HG03064 (cell line): Measurements from ENCODE around the gene CTSA.
A peak's percentile ranks its signal among the peaks of the same experiment; 100 is the strongest.
"Not testable (repeated sequence)": the region's sequence is repeated elsewhere in the genome, so short reads cannot be mapped to it uniquely, and the experiment has no call there.

Experiments
- ATAC-seq: cut with Tn5 transposase; IDR thresholded peaks from one replicate; pipeline ENCODE4 v1.9.1; 2021; ENCODE audit warnings: low read depth; ENCODE audit not compliant: unreplicated experiment

Gene CTSA

GRCh38 chr20:45892828-45893500 lies 1.8 kb downstream of the CTSA start:
- ATAC-seq = no peak

GRCh38 chr20:45893831-45894230 lies 2.7 kb downstream of the CTSA start:
- ATAC-seq = no peak

GRCh38 chr20:45894797-45895196 lies 3.7 kb downstream of the CTSA start:
- ATAC-seq = no peak

GRCh38 chr20:45896641-45897161 lies 5.6 kb downstream of the CTSA start:
- ATAC-seq = no peak

DNA sequence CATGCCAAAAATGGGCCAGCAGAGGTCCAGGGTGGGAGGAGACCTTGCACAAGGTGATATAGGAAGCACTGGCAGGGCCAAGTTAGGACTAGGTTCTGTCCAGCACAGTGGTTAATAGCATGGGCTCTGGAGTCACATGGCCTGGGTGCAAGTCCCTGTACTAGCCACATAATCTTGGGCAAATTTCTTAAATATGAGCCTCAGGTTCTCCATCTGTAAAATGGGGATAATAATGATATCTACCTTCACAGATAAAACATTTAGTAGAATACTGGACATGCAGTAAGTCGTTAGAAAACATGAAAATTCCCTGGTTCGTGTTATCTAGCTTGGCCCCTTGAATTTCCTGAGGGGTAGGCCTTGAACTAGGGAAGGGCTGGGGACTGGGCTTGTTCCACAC lies 6.2 kb downstream of the CTSA start:
- ATAC-seq = no peak

GRCh38 chr20:45897692-45898091 lies 6.6 kb downstream of the CTSA start:
- no peak for ATAC-seq

DNA sequence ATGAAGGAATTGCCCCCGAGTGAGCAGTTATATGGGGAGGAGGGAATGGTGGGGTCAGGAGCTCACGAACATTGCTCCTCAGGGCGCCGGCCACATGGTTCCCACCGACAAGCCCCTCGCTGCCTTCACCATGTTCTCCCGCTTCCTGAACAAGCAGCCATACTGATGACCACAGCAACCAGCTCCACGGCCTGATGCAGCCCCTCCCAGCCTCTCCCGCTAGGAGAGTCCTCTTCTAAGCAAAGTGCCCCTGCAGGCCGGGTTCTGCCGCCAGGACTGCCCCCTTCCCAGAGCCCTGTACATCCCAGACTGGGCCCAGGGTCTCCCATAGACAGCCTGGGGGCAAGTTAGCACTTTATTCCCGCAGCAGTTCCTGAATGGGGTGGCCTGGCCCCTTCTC lies 7.2 kb downstream of the CTSA start:
- ATAC-seq = no peak

GRCh38 chr20:45899046-45899835 lies 8.1 kb downstream of the CTSA start:
- ATAC-seq = no peak

GRCh38 chr20:45901332-45901731 lies 10.2 kb downstream of the CTSA start:
- ATAC-seq = not testable (repeated sequence)

DNA sequence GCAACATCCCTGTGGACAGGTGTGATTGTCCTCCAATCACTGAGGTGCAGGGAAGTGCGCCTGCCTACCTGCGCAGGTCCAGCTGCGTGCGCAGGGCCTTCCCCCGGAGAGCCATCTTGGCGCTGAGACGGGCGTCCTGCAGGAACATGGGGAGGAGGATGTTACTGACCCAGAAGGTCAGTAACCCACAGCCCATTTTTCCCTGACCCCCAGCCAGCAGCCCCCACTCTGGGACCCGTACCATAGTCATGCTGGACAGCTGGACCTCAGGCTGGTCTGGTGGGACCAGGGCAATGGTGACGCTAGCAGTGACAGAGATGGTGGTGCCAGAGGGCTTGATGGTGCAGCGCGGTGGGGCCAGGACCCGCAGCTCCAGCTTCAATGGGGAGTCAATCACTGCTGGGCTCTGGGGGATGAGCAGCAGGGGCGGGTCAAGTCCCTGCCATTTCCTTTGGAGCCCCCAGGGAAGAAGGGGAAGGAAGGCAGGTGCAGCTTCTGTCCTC lies 11.1 kb downstream of the CTSA start:
- ATAC-seq = no peak

DNA sequence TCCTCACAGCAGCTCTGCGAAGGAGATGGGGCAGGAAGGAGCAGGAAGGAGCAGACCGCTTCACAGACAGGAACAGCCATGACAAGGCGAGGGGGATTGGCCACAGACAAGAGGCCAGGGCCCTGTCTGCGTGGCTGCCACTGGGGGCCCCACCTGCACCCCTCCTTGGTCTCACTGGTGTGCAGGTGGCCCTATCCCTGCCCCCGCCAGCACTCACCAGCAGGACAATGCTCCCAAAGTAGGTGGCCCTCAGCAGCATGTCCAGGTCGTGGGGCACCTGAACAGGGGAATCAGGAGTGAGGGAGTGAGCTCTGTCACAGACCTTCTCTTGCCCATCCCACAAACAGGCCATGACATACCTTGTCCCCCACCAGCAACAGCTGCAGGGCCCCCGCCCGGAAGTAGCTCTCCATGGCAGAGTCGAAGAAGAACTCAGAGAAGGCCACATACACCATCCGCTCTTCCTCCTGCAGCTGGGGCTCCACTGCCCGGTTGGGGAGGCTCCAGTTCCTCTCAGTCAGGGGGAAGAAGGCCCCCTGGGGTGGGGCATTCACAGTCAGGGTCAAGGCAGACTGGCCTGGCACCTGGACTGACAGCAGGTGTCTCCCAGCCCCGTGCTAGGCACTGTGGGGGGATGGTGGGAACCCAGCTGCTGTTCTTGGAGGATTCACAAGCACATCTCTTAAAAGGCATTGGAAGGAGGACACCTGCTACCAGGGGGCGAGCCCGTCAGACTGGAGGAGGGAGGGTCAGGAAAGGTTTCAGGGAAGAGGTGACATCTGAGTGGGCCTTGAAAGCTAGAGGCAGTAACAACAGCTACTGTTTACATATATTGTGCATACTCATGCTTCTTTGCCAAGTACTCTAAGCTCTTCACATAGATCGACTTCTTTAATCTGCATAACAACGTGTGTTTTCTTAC lies 13.7 kb downstream of the CTSA start:
- ATAC-seq = no peak

DNA sequence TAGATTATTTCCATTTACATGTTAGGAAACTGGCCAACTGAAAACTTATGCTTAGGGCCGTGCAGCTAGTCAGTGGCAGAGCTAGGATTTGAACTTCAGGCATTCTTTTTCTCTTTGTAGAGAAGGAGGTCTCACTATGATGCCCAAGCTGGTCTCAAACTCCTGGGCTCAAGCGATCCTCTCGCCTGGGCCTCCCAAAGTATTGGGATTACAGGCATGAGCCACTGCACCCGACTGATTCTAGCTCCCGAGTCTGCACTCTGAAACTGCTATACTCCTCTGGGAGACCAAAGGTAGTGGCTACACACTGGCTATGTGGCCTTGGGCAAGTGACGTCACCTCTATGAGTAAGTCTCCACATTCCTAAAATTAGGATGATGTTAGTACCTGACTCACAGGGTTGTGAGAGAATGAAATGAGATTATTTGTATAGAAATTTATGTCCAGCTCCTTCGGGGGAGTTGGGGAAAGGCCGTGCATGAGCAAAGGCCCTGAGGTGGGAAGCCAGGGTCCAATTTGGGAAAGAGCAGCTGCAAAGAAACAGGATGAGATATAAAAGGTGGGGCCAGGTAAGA lies 14.5 kb downstream of the CTSA start:
- no peak for ATAC-seq

GRCh38 chr20:45907219-45907948 lies 16.2 kb downstream of the CTSA start:
- no peak for ATAC-seq

- ATAC-seq = no peak
Observed at GRCh38 chr20:45908084-45908483, 16.9 kb downstream of the CTSA start.

DNA sequence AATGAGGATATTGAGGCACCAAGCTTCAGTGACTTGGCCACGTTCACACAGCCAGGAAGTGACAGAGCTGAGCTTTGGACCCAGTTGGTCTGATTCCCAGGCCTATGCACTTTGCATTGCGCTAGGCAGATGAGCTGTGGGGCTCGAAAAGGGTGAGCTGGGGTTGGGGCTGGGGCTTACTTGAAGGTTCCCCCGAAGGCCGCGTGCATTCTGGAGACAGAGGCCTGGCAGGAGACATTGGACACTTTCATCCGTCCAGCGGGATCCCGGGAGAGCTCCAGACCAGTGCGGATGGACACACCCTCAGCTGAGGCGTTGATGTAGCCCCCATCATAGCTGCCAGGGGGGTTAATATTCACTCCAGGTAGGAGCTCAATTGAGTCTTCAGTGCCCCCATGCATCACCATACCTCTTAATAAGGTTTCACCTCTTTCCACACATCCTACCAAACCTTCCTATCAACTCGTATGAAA lies 18.2 kb downstream of the CTSA start:
- no peak for ATAC-seq

DNA sequence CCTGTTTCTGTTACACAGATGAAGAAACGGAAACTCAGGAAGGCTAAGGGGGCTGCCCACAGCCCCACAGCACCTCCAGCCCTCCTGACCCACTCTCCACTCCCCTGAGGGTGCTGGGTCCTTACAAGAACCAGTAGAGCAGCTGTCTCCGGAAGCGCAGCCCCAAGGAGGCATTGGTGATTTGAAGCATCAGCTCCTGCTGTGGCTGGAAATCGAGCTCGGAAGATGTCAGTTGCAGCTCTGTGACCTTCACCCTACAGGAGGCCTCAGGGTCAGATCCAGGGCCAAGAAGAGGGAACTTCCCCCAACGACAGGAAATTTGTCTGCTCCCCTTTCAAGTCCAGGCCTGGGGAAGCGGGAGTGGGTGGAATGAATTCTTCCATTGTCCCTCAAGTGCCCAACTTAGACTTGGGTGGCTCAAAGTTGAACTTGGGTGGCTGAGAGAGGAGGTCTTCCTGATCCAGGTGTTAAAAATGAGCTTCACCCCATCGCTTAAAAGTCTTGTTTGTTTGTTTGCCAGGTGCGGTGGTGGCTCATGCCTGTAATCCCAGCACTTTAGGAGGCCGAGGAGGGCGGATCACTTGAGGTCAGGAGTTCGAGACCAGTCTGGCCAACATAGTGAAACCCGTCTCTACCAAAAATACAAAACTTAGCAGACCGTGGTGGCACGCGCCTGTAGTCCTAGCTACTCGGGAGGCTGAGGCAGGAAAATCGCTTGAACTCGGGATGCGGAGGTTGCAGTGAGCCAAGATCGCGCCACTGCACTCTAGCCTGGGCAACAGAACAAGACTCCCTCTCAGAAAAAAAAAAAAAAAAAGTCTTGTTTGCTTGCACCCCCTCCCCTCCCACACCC lies 18.9 kb downstream of the CTSA start:
- no peak for ATAC-seq

- ATAC-seq = peak; percentile 86
Observed at GRCh38 chr20:45910670-45911485, 19.7 kb downstream of the CTSA start.
